Stomach (tissue), 4 donors: ENCODE measurements around the gene AFF4.

Experiments used
- EP300 ChIP-seq: sonication (generic); formaldehyde crosslinking; IDR thresholded peaks from one replicate; pipeline ENCODE4 v1.6.1; 2017; ENCODE audit warnings: antibody characterized with exemption
- POLR2A ChIP-seq, 4 donors: fragments of 450-650 bp; IDR thresholded peaks; one replicate each; pipeline ENCODE4 v1.6.1; 2016; ENCODE audit warnings: antibody characterized with exemption in 4 of 4, control low read depth in 2 of 4, mild to moderate bottlenecking in 1 of 4, moderate library complexity in 1 of 4
- POLR2AphosphoS5 ChIP-seq, 3 donors: sonication (generic); formaldehyde crosslinking; IDR thresholded peaks; one replicate each; pipeline ENCODE4 v1.6.1; 2016; ENCODE audit warnings: antibody characterized with exemption in 3 of 3
- TF ChIP-seq, protein P1 (sequence below), 7 experiments: fragments of 450-650 bp in 4 of 7; fragments of 200-600 bp in 3 of 7; sonication (generic) in 3 of 7; IDR thresholded peaks; one replicate each; pipeline ENCODE4 v1.5.1; 2016 to 2019; ENCODE audit warnings: antibody characterized with exemption in 7 of 7, control low read depth in 2 of 7, mild to moderate bottlenecking in 1 of 7

DNA sequence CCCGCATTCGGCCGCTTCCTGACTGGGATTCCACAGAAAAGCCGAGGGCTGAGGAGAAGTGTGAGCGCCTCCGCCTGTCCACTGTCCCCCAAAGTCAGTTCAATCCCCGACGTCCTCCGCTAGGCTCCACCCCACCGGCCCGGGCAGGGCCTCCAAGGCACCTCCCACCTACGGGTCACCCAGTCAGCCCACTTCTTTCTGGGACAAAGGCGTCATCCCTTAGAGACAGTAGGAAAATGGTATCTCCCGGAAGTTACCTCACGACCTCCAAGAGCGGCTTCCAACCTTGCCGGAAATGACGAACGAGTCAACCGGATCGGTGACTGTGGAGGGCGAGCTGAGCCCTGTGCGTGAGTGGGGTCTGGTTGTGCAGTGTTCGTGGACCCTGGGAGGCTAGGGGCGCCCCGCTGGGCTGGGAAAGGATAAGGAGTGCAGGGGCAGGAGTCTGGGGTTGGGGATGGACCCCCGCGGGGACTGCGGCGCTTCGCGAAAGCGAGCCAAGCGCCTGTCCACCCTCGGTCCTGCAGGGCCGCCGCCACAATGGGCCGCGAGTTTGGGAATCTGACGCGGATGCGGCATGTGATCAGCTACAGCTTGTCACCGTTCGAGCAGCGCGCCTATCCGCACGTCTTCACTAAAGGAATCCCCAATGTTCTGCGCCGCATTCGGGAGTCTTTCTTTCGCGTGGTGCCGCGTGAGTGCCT is 96.9 kb downstream of the AFF4 start, which contains the start of the genes GDF9 and UQCRQ:
- no peak for TF ChIP-seq EP300
- TF ChIP-seq, protein P1, sequence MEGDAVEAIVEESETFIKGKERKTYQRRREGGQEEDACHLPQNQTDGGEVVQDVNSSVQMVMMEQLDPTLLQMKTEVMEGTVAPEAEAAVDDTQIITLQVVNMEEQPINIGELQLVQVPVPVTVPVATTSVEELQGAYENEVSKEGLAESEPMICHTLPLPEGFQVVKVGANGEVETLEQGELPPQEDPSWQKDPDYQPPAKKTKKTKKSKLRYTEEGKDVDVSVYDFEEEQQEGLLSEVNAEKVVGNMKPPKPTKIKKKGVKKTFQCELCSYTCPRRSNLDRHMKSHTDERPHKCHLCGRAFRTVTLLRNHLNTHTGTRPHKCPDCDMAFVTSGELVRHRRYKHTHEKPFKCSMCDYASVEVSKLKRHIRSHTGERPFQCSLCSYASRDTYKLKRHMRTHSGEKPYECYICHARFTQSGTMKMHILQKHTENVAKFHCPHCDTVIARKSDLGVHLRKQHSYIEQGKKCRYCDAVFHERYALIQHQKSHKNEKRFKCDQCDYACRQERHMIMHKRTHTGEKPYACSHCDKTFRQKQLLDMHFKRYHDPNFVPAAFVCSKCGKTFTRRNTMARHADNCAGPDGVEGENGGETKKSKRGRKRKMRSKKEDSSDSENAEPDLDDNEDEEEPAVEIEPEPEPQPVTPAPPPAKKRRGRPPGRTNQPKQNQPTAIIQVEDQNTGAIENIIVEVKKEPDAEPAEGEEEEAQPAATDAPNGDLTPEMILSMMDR (IDR thresholded peaks at IDR 0.05): peak in 2 of 7 experiments; percentile 17 to 25
- TF ChIP-seq POLR2AphosphoS5 (IDR thresholded peaks at IDR 0.05): peak; percentile 95 to 99 (median 98)
- TF ChIP-seq POLR2A (IDR thresholded peaks at IDR 0.05): peak in 2 of 4 donors; percentile 80 to 90
